Activated naive CD8-positive, alpha-beta T cell treated with anti-CD3 and anti-CD28 coated beads for 36 hours (primary cell): Measurements from ENCODE around the gene RAPGEF2. TPM values are rescaled to one million over a fixed set of nuclear protein-coding genes. Genes with fewer than 3 reads are reported as not detected.

Experiments
- DNase-seq: peaks from one replicate; pipeline ENCODE4 v3.0.0; 2021
- H3K27ac Mint-ChIP-seq: one replicate; pipeline ENCODE4 v1.8.0; 2022; ENCODE audit warnings: mild to moderate bottlenecking, moderate library complexity, mixed read lengths
- H3K27me3 Mint-ChIP-seq: one replicate; pipeline ENCODE4 v1.8.0; 2022; ENCODE audit warnings: mild to moderate bottlenecking, mixed read lengths
- H3K36me3 Mint-ChIP-seq: one replicate; pipeline ENCODE4 v1.8.0; 2021; ENCODE audit warnings: mild to moderate bottlenecking, mixed read lengths
- H3K4me1 Mint-ChIP-seq: one replicate; pipeline ENCODE4 v1.8.0; 2021; ENCODE audit warnings: mixed read lengths
- H3K4me3 Mint-ChIP-seq: one replicate; pipeline ENCODE4 v1.8.0; 2022; ENCODE audit warnings: mild to moderate bottlenecking, moderate library complexity, mixed read lengths
- H3K9me3 Mint-ChIP-seq: one replicate; pipeline ENCODE4 v1.8.0; 2022; ENCODE audit warnings: mixed read lengths
- total RNA-seq, 2 experiments: library from RNA; stranded (reverse); gene quantifications; one replicate each; pipeline ENCODE4 v1.2.3, GENCODE V29; 2021

Gene RAPGEF2
- total RNA-seq, 2 experiments from 2014 or later, result 19.2 to 22.7 TPM

- Mint-ChIP-seq H3K4me1 (no peaks in the 10 kb centered on the region), H3K36me3 (peaks cover 19% of the 10 kb centered on the region), H3K4me3 (no peak overlapping the region), H3K9me3 (no peaks in the 10 kb centered on the region), H3K27me3 (no peaks in the 10 kb centered on the region), H3K27ac (no peak overlapping the region)
- DNase-seq, result no peak
Observed at GRCh38 chr4:159283696-159284095, 180.8 kb downstream of the RAPGEF2 start.

GRCh38 chr4:159284113-159284512, 181.2 kb downstream of the RAPGEF2 start:
- H3K4me1 Mint-ChIP-seq, result no peaks in the 10 kb centered on the region

GRCh38 chr4:159284733-159285132, 181.9 kb downstream of the RAPGEF2 start:
- peaks cover 10% of the 10 kb centered on the region for H3K36me3 Mint-ChIP-seq
- no peaks in the 10 kb centered on the region for H3K9me3 Mint-ChIP-seq
- H3K4me3 Mint-ChIP-seq, result no peak overlapping the region
- no peak for DNase-seq
- H3K4me1 Mint-ChIP-seq, result no peaks in the 10 kb centered on the region
- H3K27ac Mint-ChIP-seq, result no peak overlapping the region
- no peaks in the 10 kb centered on the region for H3K27me3 Mint-ChIP-seq

More at GRCh38 chr4:159284113-159284512, 181.2 kb downstream of the RAPGEF2 start:
- H3K9me3 Mint-ChIP-seq, result no peaks in the 10 kb centered on the region
- H3K4me3 Mint-ChIP-seq, result no peak overlapping the region
- no peak for DNase-seq
- no peak overlapping the region for H3K27ac Mint-ChIP-seq
- no peaks in the 10 kb centered on the region for H3K27me3 Mint-ChIP-seq
- H3K36me3 Mint-ChIP-seq, result peaks cover 15% of the 10 kb centered on the region

- H3K27ac Mint-ChIP-seq, result no peak overlapping the region
- no peaks in the 10 kb centered on the region for H3K27me3 Mint-ChIP-seq
- no peaks in the 10 kb centered on the region for H3K9me3 Mint-ChIP-seq
- no peak overlapping the region for H3K4me3 Mint-ChIP-seq
- peaks cover 6% of the 10 kb centered on the region for H3K36me3 Mint-ChIP-seq
- H3K4me1 Mint-ChIP-seq, result no peaks in the 10 kb centered on the region
- no peak for DNase-seq
Observed at GRCh38 chr4:159287767-159288166, 184.9 kb downstream of the RAPGEF2 start.

GRCh38 chr4:159289682-159290081, 186.8 kb downstream of the RAPGEF2 start:
- Mint-ChIP-seq H3K9me3 (no peaks in the 10 kb centered on the region), H3K4me1 (no peaks in the 10 kb centered on the region), H3K27me3 (no peaks in the 10 kb centered on the region), H3K27ac (no peak overlapping the region), H3K4me3 (no peak overlapping the region), H3K36me3 (peaks cover 6% of the 10 kb centered on the region)
- no peak for DNase-seq

GRCh38 chr4:159290321-159291030, 187.6 kb downstream of the RAPGEF2 start:
- Mint-ChIP-seq H3K27ac (no peak overlapping the region), H3K9me3 (no peaks in the 10 kb centered on the region), H3K36me3 (peaks cover 6% of the 10 kb centered on the region), H3K4me3 (no peak overlapping the region), H3K4me1 (peaks cover 4% of the 10 kb centered on the region), H3K27me3 (no peaks in the 10 kb centered on the region)
- DNase-seq, result no peak

GRCh38 chr4:159291176-159291575, 188.3 kb downstream of the RAPGEF2 start:
- no peaks in the 10 kb centered on the region for H3K27me3 Mint-ChIP-seq
- no peak overlapping the region for H3K4me3 Mint-ChIP-seq
- no peaks in the 10 kb centered on the region for H3K9me3 Mint-ChIP-seq
- H3K4me1 Mint-ChIP-seq, result peaks cover 9% of the 10 kb centered on the region
- no peak for DNase-seq
- no peak overlapping the region for H3K27ac Mint-ChIP-seq
- peaks cover 3% of the 10 kb centered on the region for H3K36me3 Mint-ChIP-seq

GRCh38 chr4:159292137-159292896, 189.4 kb downstream of the RAPGEF2 start:
- no peak overlapping the region for H3K4me3 Mint-ChIP-seq
- H3K36me3 Mint-ChIP-seq, result peaks cover 2% of the 10 kb centered on the region
- H3K27me3 Mint-ChIP-seq, result no peaks in the 10 kb centered on the region
- H3K27ac Mint-ChIP-seq, result no peak overlapping the region
- H3K9me3 Mint-ChIP-seq, result no peaks in the 10 kb centered on the region
- H3K4me1 Mint-ChIP-seq, result peaks cover 16% of the 10 kb centered on the region
- DNase-seq, result no peak

GRCh38 chr4:159293811-159294515, 191.1 kb downstream of the RAPGEF2 start:
- H3K4me1 Mint-ChIP-seq, result peaks cover 19% of the 10 kb centered on the region
- no peaks in the 10 kb centered on the region for H3K27me3 Mint-ChIP-seq
- DNase-seq, result no peak
- H3K9me3 Mint-ChIP-seq, result no peaks in the 10 kb centered on the region
- H3K27ac Mint-ChIP-seq, result no peak overlapping the region
- H3K36me3 Mint-ChIP-seq, result peaks cover 2% of the 10 kb centered on the region
- no peak overlapping the region for H3K4me3 Mint-ChIP-seq

GRCh38 chr4:159296061-159296460, 193.2 kb downstream of the RAPGEF2 start:
- no peak for DNase-seq

GRCh38 chr4:159297091-159297490, 194.2 kb downstream of the RAPGEF2 start:
- Mint-ChIP-seq H3K27me3 (no peaks in the 10 kb centered on the region), H3K9me3 (no peaks in the 10 kb centered on the region)

More at GRCh38 chr4:159296061-159296460, 193.2 kb downstream of the RAPGEF2 start:
- H3K9me3 Mint-ChIP-seq, result no peaks in the 10 kb centered on the region
- peaks cover 19% of the 10 kb centered on the region for H3K4me1 Mint-ChIP-seq
- H3K36me3 Mint-ChIP-seq, result no peaks in the 10 kb centered on the region
- H3K4me3 Mint-ChIP-seq, result no peak overlapping the region
- no peak overlapping the region for H3K27ac Mint-ChIP-seq
- H3K27me3 Mint-ChIP-seq, result no peaks in the 10 kb centered on the region

GRCh38 chr4:159298502-159298901, 195.6 kb downstream of the RAPGEF2 start:
- Mint-ChIP-seq H3K36me3 (no peaks in the 10 kb centered on the region), H3K4me3 (no peak overlapping the region), H3K9me3 (no peaks in the 10 kb centered on the region), H3K4me1 (peaks cover 19% of the 10 kb centered on the region), H3K27ac (no peak overlapping the region), H3K27me3 (no peaks in the 10 kb centered on the region)
- no peak for DNase-seq

More at GRCh38 chr4:159297091-159297490, 194.2 kb downstream of the RAPGEF2 start:
- Mint-ChIP-seq H3K4me3 (no peak overlapping the region), H3K4me1 (peaks cover 19% of the 10 kb centered on the region), H3K36me3 (no peaks in the 10 kb centered on the region), H3K27ac (no peak overlapping the region)
- no peak for DNase-seq

- no peak for DNase-seq
- Mint-ChIP-seq H3K4me1 (peaks cover under 1% of the 10 kb centered on the region), H3K9me3 (peaks cover 8% of the 10 kb centered on the region), H3K27ac (no peak overlapping the region), H3K27me3 (no peaks in the 10 kb centered on the region), H3K36me3 (peaks cover 21% of the 10 kb centered on the region), H3K4me3 (no peak overlapping the region)
Observed at GRCh38 chr4:159303435-159303834, 200.6 kb downstream of the RAPGEF2 start.

GRCh38 chr4:159305129-159305528, 202.2 kb downstream of the RAPGEF2 start:
- Mint-ChIP-seq H3K4me1 (no peaks in the 10 kb centered on the region), H3K27ac (no peak overlapping the region), H3K9me3 (peaks cover 8% of the 10 kb centered on the region), H3K36me3 (peaks cover 21% of the 10 kb centered on the region), H3K27me3 (no peaks in the 10 kb centered on the region), H3K4me3 (no peak overlapping the region)
- DNase-seq, result no peak

GRCh38 chr4:159307929-159308328, 205.1 kb downstream of the RAPGEF2 start:
- Mint-ChIP-seq H3K27ac (no peak overlapping the region), H3K9me3 (peaks cover 8% of the 10 kb centered on the region), H3K27me3 (no peaks in the 10 kb centered on the region), H3K4me1 (no peaks in the 10 kb centered on the region), H3K4me3 (no peak overlapping the region), H3K36me3 (peaks cover 21% of the 10 kb centered on the region)
- no peak for DNase-seq
